ENCODE measurements around the gene PPM1G.

PPM1G gene

GRCh38 chr2:27336173-27336572 lies 73.2 kb downstream of the PPM1G start:
- in situ Hi-C loops (cut with HindIII; ENCODE audit: low sequenced_read_pairs) = no loop called here

GRCh38 chr2:27335311-27335710 lies 74.1 kb downstream of the PPM1G start:
- in situ Hi-C loops (cut with HindIII; ENCODE audit: low sequenced_read_pairs) = no loop called here

Measured in endothelial cell of hepatic sinusoid (primary cell).